ENCODE results near the gene EFHD1.
"Not testable (repeated sequence)": the region's sequence is repeated elsewhere in the genome, so short reads cannot be mapped to it uniquely, and the experiment has no call there.

The EFHD1 gene

DNA sequence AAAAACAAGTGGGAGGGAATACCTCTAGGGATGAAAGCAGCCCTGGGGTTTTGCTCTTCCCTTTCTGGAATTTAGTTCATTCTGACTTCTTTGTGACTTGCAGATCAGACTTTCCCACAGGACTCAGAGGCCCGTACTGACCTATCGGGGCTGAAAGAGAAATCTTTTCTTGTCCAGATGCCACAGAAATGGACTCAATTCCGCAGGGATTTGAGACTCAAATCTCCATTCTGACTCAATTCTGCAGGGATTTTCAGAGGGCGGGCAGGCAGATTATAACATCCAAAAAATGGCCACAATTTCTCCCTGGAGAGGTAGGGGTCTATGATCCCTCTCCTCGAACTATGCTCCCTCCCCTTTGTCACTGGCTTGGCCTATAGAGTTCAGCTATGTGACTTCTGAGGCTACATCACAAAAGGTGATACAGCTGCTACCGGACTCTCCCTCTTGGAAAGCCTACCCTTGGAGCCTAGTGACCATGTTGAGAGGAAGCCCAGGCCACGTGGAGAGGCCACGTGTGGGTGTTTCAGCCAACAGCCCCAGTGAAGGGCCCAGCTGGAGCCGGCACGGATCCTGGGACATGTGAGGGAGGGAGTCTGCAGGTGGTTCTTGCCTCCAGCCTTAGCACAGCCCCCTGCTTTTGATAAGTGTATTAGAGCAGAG lies 4.8 kb upstream of the EFHD1 start:
- ChIA-PET POLR2A (ENCODE audit: low non-redundant PET) (no interaction called here), CTCF (no interaction called here)
- H3K27ac ChIP-seq: no peak overlapping the region
- DNase-seq (ENCODE audit: low spot score): no peak
- TF ChIP-seq, protein P1, sequence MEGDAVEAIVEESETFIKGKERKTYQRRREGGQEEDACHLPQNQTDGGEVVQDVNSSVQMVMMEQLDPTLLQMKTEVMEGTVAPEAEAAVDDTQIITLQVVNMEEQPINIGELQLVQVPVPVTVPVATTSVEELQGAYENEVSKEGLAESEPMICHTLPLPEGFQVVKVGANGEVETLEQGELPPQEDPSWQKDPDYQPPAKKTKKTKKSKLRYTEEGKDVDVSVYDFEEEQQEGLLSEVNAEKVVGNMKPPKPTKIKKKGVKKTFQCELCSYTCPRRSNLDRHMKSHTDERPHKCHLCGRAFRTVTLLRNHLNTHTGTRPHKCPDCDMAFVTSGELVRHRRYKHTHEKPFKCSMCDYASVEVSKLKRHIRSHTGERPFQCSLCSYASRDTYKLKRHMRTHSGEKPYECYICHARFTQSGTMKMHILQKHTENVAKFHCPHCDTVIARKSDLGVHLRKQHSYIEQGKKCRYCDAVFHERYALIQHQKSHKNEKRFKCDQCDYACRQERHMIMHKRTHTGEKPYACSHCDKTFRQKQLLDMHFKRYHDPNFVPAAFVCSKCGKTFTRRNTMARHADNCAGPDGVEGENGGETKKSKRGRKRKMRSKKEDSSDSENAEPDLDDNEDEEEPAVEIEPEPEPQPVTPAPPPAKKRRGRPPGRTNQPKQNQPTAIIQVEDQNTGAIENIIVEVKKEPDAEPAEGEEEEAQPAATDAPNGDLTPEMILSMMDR (conservative IDR thresholded peaks at IDR 0.05; ENCODE audit: low read depth): no peak

DNA sequence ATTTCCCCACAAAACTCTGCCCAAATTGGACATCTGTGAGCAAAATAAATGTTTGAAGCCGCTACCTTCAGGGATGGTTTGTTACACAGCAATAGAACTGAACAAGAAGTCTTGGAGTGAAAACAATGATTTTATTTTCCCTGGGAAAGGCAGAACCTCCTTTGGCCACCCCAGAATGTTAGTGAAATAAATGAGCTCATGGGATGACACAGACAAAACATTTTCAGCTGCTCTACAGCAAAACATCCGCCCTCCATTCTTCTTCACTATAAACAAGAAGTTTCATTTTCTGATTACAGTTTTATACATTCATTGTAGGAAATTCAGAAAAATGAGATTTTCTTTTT lies 4.3 kb upstream of the EFHD1 start:
- DNase-seq (ENCODE audit: low spot score): no peak
- TF ChIP-seq, protein P1 (conservative IDR thresholded peaks at IDR 0.05; ENCODE audit: low read depth): no peak
- no peak overlapping the region for H3K27ac ChIP-seq
- ChIA-PET POLR2A (ENCODE audit: low non-redundant PET) (no interaction called here), CTCF (no interaction called here)

DNA sequence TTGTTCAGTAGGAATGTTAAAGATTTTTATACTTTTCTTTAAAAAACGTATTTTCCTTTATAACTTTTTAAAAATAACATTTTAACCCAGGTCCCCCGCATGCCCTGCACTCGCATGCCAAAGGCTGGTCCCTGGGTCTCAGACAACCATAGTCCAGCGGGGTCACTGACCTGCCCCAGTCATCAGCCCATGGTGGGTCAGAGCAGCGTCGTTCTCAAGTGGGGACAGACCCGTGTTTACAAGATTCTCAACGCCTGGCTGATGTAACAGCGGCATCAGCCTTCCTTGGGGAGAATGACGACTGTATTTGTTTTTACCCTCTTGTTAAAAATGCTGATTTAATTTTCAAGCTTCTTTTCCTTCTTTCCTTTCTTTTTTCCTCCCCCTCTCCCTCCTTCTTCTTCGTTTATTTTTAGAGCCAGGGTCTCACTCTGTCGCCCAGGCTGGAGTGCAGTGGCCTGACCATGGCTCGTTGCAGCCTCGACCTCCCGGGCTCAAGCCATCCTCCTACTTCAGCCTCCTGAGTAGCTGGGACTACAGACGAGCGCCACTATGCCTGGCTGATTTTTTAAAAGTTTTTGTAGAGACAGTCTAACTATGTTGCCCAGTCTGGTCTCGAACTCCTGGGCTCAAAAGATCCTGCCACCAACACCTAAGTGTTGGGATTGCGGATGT lies 1.0 kb upstream of the EFHD1 start:
- DNase-seq (ENCODE audit: low spot score): no peak
- TF ChIP-seq, protein P1 (conservative IDR thresholded peaks at IDR 0.05; ENCODE audit: low read depth): no peak
- ChIA-PET POLR2A (ENCODE audit: low non-redundant PET) (no interaction called here), CTCF (interaction anchor here (0.6 to 0.7 kb wide), 4 partner anchors 17 to 565 kb away, joined by 3 to 6 read pairs (median 3); no protein-coding TSS in a partner anchor)
- H3K27ac ChIP-seq: no peak overlapping the region

DNA sequence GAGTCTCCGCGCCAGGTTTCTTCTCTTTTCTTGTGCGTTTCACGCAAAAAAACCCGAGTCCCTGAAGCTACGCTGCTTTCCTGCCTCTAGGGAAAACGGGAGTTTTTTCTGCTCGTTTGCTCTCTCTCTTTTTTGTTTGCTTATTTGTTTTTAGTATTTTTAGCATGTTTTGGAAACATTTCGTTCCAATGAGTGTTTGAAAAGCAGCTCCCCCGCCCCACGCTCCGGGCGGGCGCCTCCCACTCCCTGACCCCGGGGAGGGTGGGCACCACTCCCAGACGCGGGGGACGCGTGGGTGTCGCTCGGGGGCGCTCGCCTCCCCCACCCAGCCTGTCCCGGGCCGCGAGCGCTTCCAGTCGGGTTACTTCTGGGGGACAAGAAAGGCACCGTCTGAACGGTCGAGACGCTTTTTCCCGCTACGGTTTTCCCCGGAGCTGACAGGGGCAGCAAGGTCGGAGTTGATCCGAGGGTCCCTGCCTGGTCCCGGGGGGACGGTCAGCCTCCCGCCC lies 446 bp upstream of the EFHD1 start:
- DNase-seq (ENCODE audit: low spot score): no peak
- ChIA-PET POLR2A (ENCODE audit: low non-redundant PET) (no interaction called here), CTCF (interaction anchor here (0.6 to 0.7 kb wide), 4 partner anchors 16 to 564 kb away, joined by 3 to 6 read pairs (median 3); no protein-coding TSS in a partner anchor)
- no peak overlapping the region for H3K27ac ChIP-seq
- TF ChIP-seq, protein P1 (conservative IDR thresholded peaks at IDR 0.05; ENCODE audit: low read depth): 0 out of 2 replicates have a peak, but pooled peaks have one; percentile 12

DNA sequence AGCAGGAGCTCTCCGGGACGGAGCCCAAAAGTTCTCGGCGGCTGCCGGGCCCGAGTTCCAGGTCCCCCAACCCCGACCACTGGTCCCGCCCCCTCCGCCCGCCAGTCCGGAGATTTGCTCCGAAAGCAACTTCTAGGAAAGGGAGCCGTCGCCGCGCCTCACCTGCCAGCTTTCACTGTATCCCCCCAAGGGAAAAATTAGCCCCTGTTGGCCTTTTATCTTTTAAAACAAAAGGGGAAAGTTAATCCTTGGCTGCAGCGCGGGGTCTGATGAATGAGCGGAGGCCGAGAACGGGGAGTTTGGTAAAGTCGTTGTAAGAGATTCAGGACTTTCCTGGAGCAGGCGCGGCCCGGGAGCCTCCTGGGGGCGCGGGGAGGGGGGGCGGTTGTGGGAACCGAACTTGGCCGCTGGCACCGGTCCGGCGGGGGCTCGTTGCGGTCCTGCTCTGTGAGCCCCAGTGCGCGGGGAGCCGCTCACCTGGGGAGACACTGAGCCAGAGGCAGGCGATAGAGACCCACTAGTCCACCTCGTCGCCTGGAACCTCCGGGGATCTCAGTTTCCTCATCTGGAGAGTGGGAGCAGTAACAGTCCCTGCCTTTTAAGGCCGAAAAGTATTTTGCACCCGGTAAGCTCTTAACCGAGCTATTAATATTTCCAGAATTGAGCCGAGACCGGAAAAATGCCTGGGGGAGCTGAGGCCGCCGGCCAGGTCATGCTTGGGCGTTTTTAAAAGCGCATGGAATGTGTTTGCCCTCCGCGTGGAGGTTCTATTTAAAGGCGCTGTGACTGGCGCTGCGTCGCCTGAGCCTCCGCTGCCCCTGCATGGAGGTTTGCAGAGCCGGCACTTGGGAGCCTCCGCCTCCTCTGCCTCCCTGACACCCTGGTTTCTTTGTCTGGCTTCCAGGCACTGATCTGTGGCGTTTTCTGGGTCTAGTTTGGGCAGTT lies 1.1 kb downstream of the EFHD1 start:
- no peak for DNase-seq (ENCODE audit: low spot score)
- CTCF ChIA-PET: interaction anchor here (0.5 to 0.8 kb wide), 2 partner anchors 10 to 349 kb away, joined by 3 to 4 read pairs; no protein-coding TSS in a partner anchor
- TF ChIP-seq, protein P1 (conservative IDR thresholded peaks at IDR 0.05; ENCODE audit: low read depth): no peak
- H3K27ac ChIP-seq: no peak overlapping the region
- POLR2A ChIA-PET (ENCODE audit: low non-redundant PET): no interaction called here

DNA sequence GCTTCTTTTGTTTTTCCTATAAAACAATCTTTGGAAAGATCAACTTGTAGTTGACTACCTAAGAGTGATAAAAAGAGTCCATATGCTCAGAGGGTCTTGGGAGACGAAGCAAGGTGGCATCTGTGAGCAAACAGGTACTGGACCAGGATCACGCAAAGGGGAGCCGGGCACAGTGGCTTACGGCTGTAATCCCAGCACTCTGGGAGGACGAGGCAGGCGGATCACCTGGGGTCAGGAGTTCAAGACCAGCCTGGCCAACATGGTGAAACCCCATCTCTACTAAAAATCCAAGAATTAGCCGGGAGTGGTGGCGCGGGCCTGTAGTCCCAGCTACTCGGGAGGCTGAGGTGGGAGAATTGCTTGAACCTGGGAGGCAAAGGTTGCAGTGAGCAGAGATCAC lies 2.0 kb downstream of the EFHD1 start:
- POLR2A ChIA-PET (ENCODE audit: low non-redundant PET); CTCF ChIA-PET; DNase-seq (ENCODE audit: low spot score); H3K27ac ChIP-seq: not testable (repeated sequence)
